Measurements from ENCODE around the gene TRIM43B. TPM values are rescaled to one million over a fixed set of nuclear protein-coding genes. Genes with fewer than 3 reads are reported as not detected.
"Not testable (repeated sequence)": the region's sequence is repeated elsewhere in the genome, so short reads cannot be mapped to it uniquely, and the experiment has no call there.

The TRIM43B gene
- polyA plus RNA-seq, 1 experiment, result not detected

- POLR2A ChIA-PET; H3K27ac ChIP-seq (ENCODE audit: low read depth, low read length); CTCF ChIA-PET; DNase-seq (ENCODE audit: low read depth, low spot score); H3K27me3 ChIP-seq (ENCODE audit: control insufficient read depth, insufficient read depth, low read length); H3K9me3 ChIP-seq (ENCODE audit: control insufficient read depth, insufficient read depth, low read length); H3K4me3 ChIP-seq (ENCODE audit: low read depth, low read length): not testable (repeated sequence)
Measured at GRCh38 chr2:95427196-95427867, 57.2 kb downstream of the TRIM43B start.

Small RNA genes lying within 50 kb of the gene (small RNA-seq; reads per million reads assigned to genes)
- gene AC009237.11 (ENCODE audit: insufficient read length, low read depth) (not detected), gene AC133104.2 (ENCODE audit: insufficient read length, low read depth) (not detected)

Other genes starting within 250 kb of the TRIM43B start
- 0.10 and 0.12 TPM in 2 replicates for gene PROM2, start 210.3 kb downstream of the TRIM43B start, polyA plus RNA-seq (2011; rRNA removed)
- gene KCNIP3, start 187.4 kb downstream of the TRIM43B start, polyA plus RNA-seq (2011; rRNA removed), result 0.12 and 0.24 TPM in 2 replicates
- gene FAHD2A, start 82.0 kb downstream of the TRIM43B start, polyA plus RNA-seq (2011; rRNA removed), result 24.9 and 30.9 TPM in 2 replicates
- not detected in 2 replicates for gene TRIM43, start 107.2 kb upstream of the TRIM43B start, polyA plus RNA-seq (2011; rRNA removed)